ENCODE data around the gene RUNX2. TPM values are rescaled to one million over a fixed set of nuclear protein-coding genes. Genes with fewer than 3 reads are reported as not detected.
A peak's percentile ranks its signal among the peaks of the same experiment; 100 is the strongest.

The RUNX2 gene
- total RNA-seq, 1 donor from 2014 or later: 3.7 TPM

GRCh38 chr6:45572833-45573232, 244.7 kb downstream of the RUNX2 start:
- Histone ChIP-seq H3K9me3 (no peaks in the 10 kb centered on the region), H3K4me1 (peaks cover 19% of the 10 kb centered on the region), H3K36me3 (no peaks in the 10 kb centered on the region), H3K4me3 (no peak overlapping the region), H3K27me3 (ENCODE audit: low read depth) (no peaks in the 10 kb centered on the region), H3K27ac (no peak overlapping the region)
- no peak for DNase-seq
- ATAC-seq: no peak
- TF ChIP-seq, protein P1, sequence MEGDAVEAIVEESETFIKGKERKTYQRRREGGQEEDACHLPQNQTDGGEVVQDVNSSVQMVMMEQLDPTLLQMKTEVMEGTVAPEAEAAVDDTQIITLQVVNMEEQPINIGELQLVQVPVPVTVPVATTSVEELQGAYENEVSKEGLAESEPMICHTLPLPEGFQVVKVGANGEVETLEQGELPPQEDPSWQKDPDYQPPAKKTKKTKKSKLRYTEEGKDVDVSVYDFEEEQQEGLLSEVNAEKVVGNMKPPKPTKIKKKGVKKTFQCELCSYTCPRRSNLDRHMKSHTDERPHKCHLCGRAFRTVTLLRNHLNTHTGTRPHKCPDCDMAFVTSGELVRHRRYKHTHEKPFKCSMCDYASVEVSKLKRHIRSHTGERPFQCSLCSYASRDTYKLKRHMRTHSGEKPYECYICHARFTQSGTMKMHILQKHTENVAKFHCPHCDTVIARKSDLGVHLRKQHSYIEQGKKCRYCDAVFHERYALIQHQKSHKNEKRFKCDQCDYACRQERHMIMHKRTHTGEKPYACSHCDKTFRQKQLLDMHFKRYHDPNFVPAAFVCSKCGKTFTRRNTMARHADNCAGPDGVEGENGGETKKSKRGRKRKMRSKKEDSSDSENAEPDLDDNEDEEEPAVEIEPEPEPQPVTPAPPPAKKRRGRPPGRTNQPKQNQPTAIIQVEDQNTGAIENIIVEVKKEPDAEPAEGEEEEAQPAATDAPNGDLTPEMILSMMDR (IDR thresholded peaks at IDR 0.05): no peak
- intact Hi-C loops (cut with DNase I): no loop called here

DNA sequence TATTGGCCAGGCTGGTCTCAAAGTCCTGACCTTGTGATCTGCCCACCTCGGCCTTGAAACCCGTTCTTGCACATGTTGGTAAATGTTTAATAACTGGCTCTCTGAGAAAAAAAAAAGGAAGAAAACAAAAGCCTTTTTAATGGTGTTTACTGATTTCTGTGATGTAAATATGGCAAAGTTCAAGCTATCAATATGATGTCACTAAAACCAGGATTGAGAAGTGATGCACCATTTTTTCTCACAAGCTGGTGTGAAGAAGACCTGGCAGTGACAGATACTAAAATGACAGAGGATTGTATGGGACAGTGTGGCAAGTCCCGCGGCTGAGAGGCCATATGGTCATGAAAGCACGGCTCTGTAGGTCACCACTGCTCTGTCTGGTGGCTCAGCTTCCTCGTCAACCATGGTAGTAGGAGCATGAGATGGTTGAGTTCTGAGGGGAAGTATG, 245.9 kb downstream of the RUNX2 start:
- TF ChIP-seq, protein P1 (IDR thresholded peaks at IDR 0.05): no peak
- no peak overlapping the region for H3K27ac ChIP-seq
- DNase-seq (no peak), ATAC-seq (no peak)
- no peaks in the 10 kb centered on the region for H3K9me3 ChIP-seq
- no peaks in the 10 kb centered on the region for H3K36me3 ChIP-seq
- no peak overlapping the region for H3K4me3 ChIP-seq
- no peaks in the 10 kb centered on the region for H3K27me3 ChIP-seq (ENCODE audit: low read depth)
- intact Hi-C loops (cut with DNase I): no loop called here
- H3K4me1 ChIP-seq: peaks cover 14% of the 10 kb centered on the region

GRCh38 chr6:45574885-45575284, 246.8 kb downstream of the RUNX2 start:
- ATAC-seq: no peak
- peaks cover 5% of the 10 kb centered on the region for H3K4me1 ChIP-seq
- intact Hi-C loops (cut with DNase I): no loop called here
- H3K27ac ChIP-seq: no peak overlapping the region
- TF ChIP-seq, protein P1 (IDR thresholded peaks at IDR 0.05): no peak
- no peak for DNase-seq
- H3K36me3 ChIP-seq: no peaks in the 10 kb centered on the region
- H3K4me3 ChIP-seq: no peak overlapping the region
- H3K27me3 ChIP-seq (ENCODE audit: low read depth): no peaks in the 10 kb centered on the region
- no peaks in the 10 kb centered on the region for H3K9me3 ChIP-seq

- H3K4me3 ChIP-seq: no peak overlapping the region
- ATAC-seq (peak; percentile 71 to 77), DNase-seq (peak; percentile 77)
- H3K27ac ChIP-seq: no peak overlapping the region
- intact Hi-C loops (cut with DNase I): no loop called here
- no peaks in the 10 kb centered on the region for H3K9me3 ChIP-seq
- no peaks in the 10 kb centered on the region for H3K36me3 ChIP-seq
- TF ChIP-seq, protein P1 (IDR thresholded peaks at IDR 0.05): no peak
- H3K4me1 ChIP-seq: peaks cover 4% of the 10 kb centered on the region
- H3K27me3 ChIP-seq (ENCODE audit: low read depth): no peaks in the 10 kb centered on the region
Measured at GRCh38 chr6:45576648-45577624, 248.8 kb downstream of the RUNX2 start.

DNA sequence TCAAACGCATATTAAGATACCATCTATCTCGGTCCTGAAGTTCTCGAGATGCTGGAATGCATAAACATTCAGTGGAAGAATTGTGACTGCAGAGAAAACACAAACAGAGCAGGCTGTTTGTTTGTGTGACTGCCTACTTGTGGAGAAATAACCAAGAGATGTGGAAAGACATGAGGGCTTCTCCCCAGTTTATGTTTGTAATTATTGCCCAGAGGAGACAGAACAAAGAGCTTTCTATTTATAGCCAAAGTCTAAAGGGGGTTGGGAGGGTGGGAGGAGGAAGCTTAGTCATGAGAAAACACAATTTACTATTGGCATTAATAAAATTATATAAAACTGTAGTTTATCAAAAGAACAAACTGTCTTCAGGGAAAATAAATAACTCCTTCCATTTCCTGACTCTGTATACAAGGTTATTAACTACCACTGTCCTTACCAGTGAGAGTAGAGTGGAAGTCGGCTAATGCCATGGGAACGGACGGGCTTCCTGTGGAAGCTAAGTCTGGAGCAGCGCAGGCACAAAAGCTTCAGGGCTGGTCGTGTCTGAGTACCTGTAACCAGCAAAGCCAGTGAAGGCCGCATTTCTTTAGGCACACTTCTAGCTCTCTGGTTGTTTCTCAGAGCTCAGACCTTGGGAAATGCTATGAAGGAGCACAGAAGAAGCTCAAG, 249.8 kb downstream of the RUNX2 start:
- no peaks in the 10 kb centered on the region for H3K36me3 ChIP-seq
- no peak for DNase-seq
- H3K27me3 ChIP-seq (ENCODE audit: low read depth): no peaks in the 10 kb centered on the region
- intact Hi-C loops (cut with DNase I): no loop called here
- no peak overlapping the region for H3K4me3 ChIP-seq
- peaks cover 4% of the 10 kb centered on the region for H3K4me1 ChIP-seq
- TF ChIP-seq, protein P1 (IDR thresholded peaks at IDR 0.05): no peak
- H3K9me3 ChIP-seq: no peaks in the 10 kb centered on the region
- no peak overlapping the region for H3K27ac ChIP-seq
- ATAC-seq: no peak

Data from lower lobe of right lung (tissue), 2 donors.